A549 (cell line): ENCODE results near the gene CDK14. TPM values are rescaled to one million over a fixed set of nuclear protein-coding genes. Genes with fewer than 3 reads are reported as not detected.

ENCODE experiments used
- ATAC-seq, 2 experiments: fragments of 200-7000 bp in 1 of 2; fragments of >200 bp in 1 of 2; cut with Nextera tagmentation in 1 of 2; cut with Tn5 transposase in 1 of 2; 3 replicates each; pipeline versions ENCODE4 v1.8.0 to v1.9.1; 2018 to 2020; ENCODE audit warnings: mild to moderate bottlenecking in 1 of 2, moderate library complexity in 1 of 2
- CTCF ChIA-PET: fragments of 300-600 bp; sonication (Branson Sonifier 250); formaldehyde crosslinking; extraction: SDS; loops from one replicate; lab custom pipeline; 2021; ENCODE audit warnings: antibody characterized with exemption, inconsistent platforms; lab: Yijun Ruan, JAX
- POLR2A ChIA-PET: fragments of 350-600 bp; formaldehyde crosslinking; extraction: SDS; loops from one replicate; lab custom pipeline; 2021; ENCODE audit warnings: antibody characterized with exemption, inconsistent platforms; lab: Yijun Ruan, JAX
- DNase-seq, 2 experiments: peaks; one replicate each; pipeline versions ENCODE4 v3.0.0 to v3.0.0-alpha.2; 2011 to 2016; ENCODE audit warnings: low read depth in 1 of 2, low spot score in 1 of 2
- FAIRE-seq: peaks from 2 replicates; lab custom pipeline; 2011; peaks lifted over from hg19 to GRCh38; lab: Jason Lieb, UNC
- H3K27ac ChIP-seq, 2 experiments: fragments of >200 bp; sonication (Bioruptor Twin); formaldehyde crosslinking; 3 replicates each; pipeline ENCODE4 v1.5.1; 2016 to 2017
- H3K4me1 ChIP-seq: fragments of >200 bp; sonication (Bioruptor Twin); formaldehyde crosslinking; 3 replicates; pipeline ENCODE4 v1.6.1; 2016
- H3K4me2 ChIP-seq: fragments of >200 bp; sonication (Bioruptor Twin); formaldehyde crosslinking; 3 replicates; pipeline ENCODE4 v1.6.1; 2016
- H3K4me3 ChIP-seq: fragments of >200 bp; sonication (Bioruptor Twin); formaldehyde crosslinking; 3 replicates; pipeline ENCODE4 v1.5.1; 2016
- H3K9me3 ChIP-seq: fragments of >200 bp; sonication (Bioruptor Twin); formaldehyde crosslinking; 3 replicates; pipeline ENCODE4 v1.6.1; 2016
- BHLHE40 ChIP-seq: IDR thresholded peaks from 2 replicates; pipeline ENCODE4 v1.6.1; 2012; ENCODE audit warnings: low read depth, low read length, inconsistent platforms
- CHD4 ChIP-seq: fragments of 200-600 bp; sonication (generic); IDR thresholded peaks from 2 replicates; pipeline ENCODE4 v1.6.1; 2016; ENCODE audit warnings: antibody characterized with exemption, mild to moderate bottlenecking, borderline replicate concordance
- E2F6 ChIP-seq: IDR thresholded peaks from 2 replicates; pipeline ENCODE4 v1.6.1; 2012; ENCODE audit warnings: low read depth, borderline replicate concordance
- FOXS1 ChIP-seq: fragments of 250-450 bp; sonication (Bioruptor Pico); IDR thresholded peaks from 2 replicates; pipeline ENCODE4 v1.5.0; 2020; ENCODE audit warnings: mild to moderate bottlenecking, moderate library complexity
- GATA3 ChIP-seq: IDR thresholded peaks from 2 replicates; pipeline ENCODE4 v1.6.1; 2012; ENCODE audit warnings: borderline replicate concordance
- HDAC2 ChIP-seq: fragments of 200-600 bp; sonication (generic); IDR thresholded peaks from 2 replicates; pipeline ENCODE4 v1.6.1; 2016
- HES2 ChIP-seq: fragments of >200 bp; sonication (Bioruptor Twin); formaldehyde crosslinking; IDR thresholded peaks from 2 replicates; pipeline ENCODE4 v1.6.1; 2016
- HOXA7 ChIP-seq: fragments of 250-450 bp; sonication (Bioruptor Pico); IDR thresholded peaks from 2 replicates; pipeline ENCODE4 v1.5.0; 2020; ENCODE audit warnings: mild to moderate bottlenecking, moderate library complexity
- HOXB13 ChIP-seq: fragments of 250-450 bp; sonication (Bioruptor Pico); IDR thresholded peaks from 2 replicates; pipeline ENCODE4 v1.5.0; 2020; ENCODE audit warnings: low read depth, mild to moderate bottlenecking, moderate library complexity
- HOXB5 ChIP-seq: fragments of 250-450 bp; sonication (Bioruptor Pico); IDR thresholded peaks from 2 replicates; pipeline ENCODE4 v1.5.0; 2020; ENCODE audit warnings: mild to moderate bottlenecking, moderate library complexity
- KDM5A ChIP-seq: fragments of 200-600 bp; sonication (generic); IDR thresholded peaks from 2 replicates; pipeline ENCODE4 v1.6.1; 2016; ENCODE audit warnings: antibody characterized with exemption, mild to moderate bottlenecking
- MAZ ChIP-seq: fragments of 150-350 bp; IDR thresholded peaks from 2 replicates; pipeline ENCODE4 v1.6.1; 2014; ENCODE audit warnings: antibody characterized with exemption, low read depth, low read length, borderline replicate concordance
- NFE2L2 ChIP-seq: fragments of 150-350 bp; conservative IDR thresholded peaks from 2 replicates; pipeline ENCODE4 v1.6.1; 2014; ENCODE audit warnings: low read length
- NR3C1 ChIP-seq: fragments of >200 bp; sonication (Bioruptor Twin); formaldehyde crosslinking; IDR thresholded peaks from 3 replicates; pipeline ENCODE4 v1.6.1; 2017
- POLR2AphosphoS2 ChIP-seq: conservative IDR thresholded peaks from 2 replicates; pipeline ENCODE4 v1.6.1; 2012; ENCODE audit warnings: low read length, improper control_type of control experiment, inconsistent platforms
- RAD21 ChIP-seq, 2 experiments: fragments of >200 bp in 1 of 2; sonication (Bioruptor Twin) in 1 of 2; formaldehyde crosslinking in 1 of 2; IDR thresholded peaks in 1 of 2; conservative IDR thresholded peaks in 1 of 2; 2 replicates in 1 of 2; 3 replicates in 1 of 2; pipeline ENCODE4 v1.6.1; 2012 to 2018; ENCODE audit warnings: inconsistent platforms in 1 of 2
- RARB ChIP-seq: fragments of 250-450 bp; sonication (Bioruptor Pico); IDR thresholded peaks from 2 replicates; pipeline ENCODE4 v1.8.0; 2021; ENCODE audit warnings: mild to moderate bottlenecking, moderate library complexity
- RFX5 ChIP-seq: fragments of 450-650 bp; IDR thresholded peaks from 2 replicates; pipeline ENCODE4 v1.7.1; 2014; ENCODE audit warnings: antibody characterized with exemption, mild to moderate bottlenecking, moderate library complexity
- RNF2 ChIP-seq: fragments of 200-600 bp; sonication (generic); IDR thresholded peaks from 2 replicates; pipeline ENCODE4 v1.6.1; 2016; ENCODE audit warnings: low read depth, mild to moderate bottlenecking, antibody characterized with exemption, moderate library complexity, borderline replicate concordance
- SMC3 ChIP-seq: fragments of >200 bp; sonication (Bioruptor Twin); formaldehyde crosslinking; IDR thresholded peaks from 3 replicates; pipeline ENCODE4 v1.6.1; 2018; ENCODE audit warnings: inconsistent platforms
- TFCP2L1 ChIP-seq: fragments of 250-450 bp; sonication (Bioruptor Pico); IDR thresholded peaks from 2 replicates; pipeline ENCODE4 v1.5.0; 2021; ENCODE audit warnings: mild to moderate bottlenecking
- ZC3H11A ChIP-seq: fragments of 450-650 bp; IDR thresholded peaks from 2 replicates; pipeline ENCODE4 v1.6.1; 2014; ENCODE audit warnings: antibody characterized with exemption, mild to moderate bottlenecking
- ZNF302 ChIP-seq: fragments of 250-450 bp; sonication (Bioruptor Pico); IDR thresholded peaks from 2 replicates; pipeline ENCODE4 v1.9.0; 2021; ENCODE audit warnings: inconsistent platforms, mild to moderate bottlenecking, moderate library complexity
- WGBS: methylation state at CpG from one replicate; pipeline ENCODE4 v1.1.6; 2017; ENCODE audit errors: missing lambda C conversion rate; 5-methylcytosine and 5-hydroxymethylcytosine counted together
- polyA plus RNA-seq, 4 experiments: library from polyadenylated mRNA; depleted of rRNA in 3 of 4; stranded (reverse); fragments of >200 nt; fragmentation: RNase III in 1 of 4; extraction: RNeasy Plus Mini Kit Qiagen cat#74134 plus additional on column Dnase treatment in 1 of 4; gene quantifications; 2 replicates in 3 of 4; 3 replicates in 1 of 4; pipeline ENCODE4 v1.2.3, GENCODE V29; 2011 to 2017
- TF ChIP-seq, protein P1 (sequence below): fragments of 250-450 bp; sonication (Bioruptor Pico); IDR thresholded peaks from 2 replicates; pipeline ENCODE4 v1.5.0; 2021; ENCODE audit warnings: mild to moderate bottlenecking, moderate library complexity, borderline replicate concordance

The CDK14 gene
- polyA plus RNA-seq, 2 of the 4 experiments (the other 2 are of a cell fraction) = 0.21 to 0.23 TPM

DNA sequence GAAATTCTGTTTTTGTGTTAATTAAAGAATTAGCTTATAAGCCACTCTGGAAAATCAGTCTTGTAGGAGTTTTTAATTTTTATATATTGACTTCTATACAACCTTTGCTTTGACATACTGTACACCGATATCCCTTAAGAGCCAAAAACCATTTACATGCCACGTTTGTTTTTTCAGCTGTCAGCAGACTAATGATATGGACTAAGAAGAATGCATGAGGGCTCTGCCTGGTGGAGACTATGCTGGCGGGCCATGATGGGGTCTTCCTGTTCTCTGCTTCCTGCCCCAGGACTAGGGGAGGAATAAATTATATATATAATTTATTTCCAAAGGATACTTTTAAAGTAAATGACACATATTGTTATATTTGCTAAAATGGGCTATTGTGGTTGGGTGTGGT, 96.3 kb downstream of the CDK14 start:
- no peak for FAIRE-seq
- TF ChIP-seq CHD4 = no peak
- no peak for TF ChIP-seq HDAC2
- TF ChIP-seq FOXS1 (CRISPR knock-in tag) = no peak
- TF ChIP-seq RNF2 = no peak
- TF ChIP-seq TFCP2L1 (CRISPR knock-in tag) = no peak
- no peak for TF ChIP-seq GATA3
- Histone ChIP-seq H3K4me2 (no peak overlapping the region), H3K4me3 (no peak overlapping the region), H3K27ac (no peak overlapping the region), H3K4me1 (no peaks in the 10 kb centered on the region), H3K9me3 (no peaks in the 10 kb centered on the region)
- no peak for ATAC-seq
- CTCF ChIA-PET = no interaction called here
- WGBS = 9% methylated on average over 3 of the region's 3 CpGs
- POLR2A ChIA-PET = no interaction called here
- DNase-seq = no peak

DNA sequence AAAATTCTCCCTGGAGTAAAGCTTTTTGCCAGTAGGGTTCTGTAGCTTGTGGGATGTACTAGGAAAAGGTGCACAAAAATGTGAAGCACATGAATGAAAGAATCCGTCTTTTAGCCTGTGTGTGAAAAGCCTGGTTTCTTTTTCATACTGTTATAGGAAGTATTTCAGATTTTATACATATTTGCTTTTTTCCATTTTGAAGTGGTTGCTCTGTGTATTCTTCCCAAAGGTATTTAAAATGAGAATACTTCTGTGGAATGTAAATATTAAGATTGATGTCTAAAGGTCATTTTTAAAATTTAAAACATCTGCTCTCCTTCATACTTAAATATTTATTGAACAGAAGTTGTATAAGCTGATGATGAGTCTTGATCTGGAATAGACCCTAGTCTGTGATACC, 96.8 kb downstream of the CDK14 start:
- no peak overlapping the region for H3K4me3 ChIP-seq
- 2% methylated on average over 1 of the region's 1 CpG for WGBS
- H3K4me2 ChIP-seq = no peak overlapping the region
- DNase-seq (no peak), ATAC-seq (no peak), FAIRE-seq (no peak)
- CTCF ChIA-PET = no interaction called here
- POLR2A ChIA-PET = no interaction called here
- no peak overlapping the region for H3K27ac ChIP-seq
- TF ChIP-seq SMC3 (no peak), BHLHE40 (no peak), HOXB5 (no peak), HOXB13 (CRISPR knock-in tag) (no peak), NFE2L2 (no peak), MAZ (no peak), E2F6 (no peak), RFX5 (no peak), RARB (CRISPR knock-in tag) (no peak), HES2 (no peak), RNF2 (no peak), ZNF302 (CRISPR knock-in tag) (no peak), NR3C1 (no peak), KDM5A (no peak)
- TF ChIP-seq, protein P1, sequence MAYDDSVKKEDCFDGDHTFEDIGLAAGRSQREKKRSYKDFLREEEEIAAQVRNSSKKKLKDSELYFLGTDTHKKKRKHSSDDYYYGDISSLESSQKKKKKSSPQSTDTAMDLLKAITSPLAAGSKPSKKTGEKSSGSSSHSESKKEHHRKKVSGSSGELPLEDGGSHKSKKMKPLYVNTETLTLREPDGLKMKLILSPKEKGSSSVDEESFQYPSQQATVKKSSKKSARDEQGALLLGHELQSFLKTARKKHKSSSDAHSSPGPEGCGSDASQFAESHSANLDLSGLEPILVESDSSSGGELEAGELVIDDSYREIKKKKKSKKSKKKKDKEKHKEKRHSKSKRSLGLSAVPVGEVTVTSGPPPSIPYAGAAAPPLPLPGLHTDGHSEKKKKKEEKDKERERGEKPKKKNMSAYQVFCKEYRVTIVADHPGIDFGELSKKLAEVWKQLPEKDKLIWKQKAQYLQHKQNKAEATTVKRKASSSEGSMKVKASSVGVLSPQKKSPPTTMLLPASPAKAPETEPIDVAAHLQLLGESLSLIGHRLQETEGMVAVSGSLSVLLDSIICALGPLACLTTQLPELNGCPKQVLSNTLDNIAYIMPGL (CRISPR knock-in tag) = no peak
- no peaks in the 10 kb centered on the region for H3K9me3 ChIP-seq
- H3K4me1 ChIP-seq = no peaks in the 10 kb centered on the region

GRCh38 chr7:90693939-90694338, 97.8 kb downstream of the CDK14 start:
- Histone ChIP-seq H3K4me1 (no peaks in the 10 kb centered on the region), H3K27ac (no peak overlapping the region), H3K9me3 (no peaks in the 10 kb centered on the region)
- ChIA-PET POLR2A (no interaction called here), CTCF (no interaction called here)
- TF ChIP-seq HOXA7 (no peak), POLR2AphosphoS2 (no peak), ZC3H11A (no peak), HOXB13 (CRISPR knock-in tag) (no peak), RAD21 (conservative IDR thresholded peaks at IDR 0.05 in 1 of 2, IDR thresholded peaks at IDR 0.05 in 1 of 2) (no peak), RARB (CRISPR knock-in tag) (no peak)
- TF ChIP-seq, all 56 proteins: peak for 0
- Histone ChIP-seq H3K4me2 (no peak overlapping the region), H3K4me3 (no peak overlapping the region)
- FAIRE-seq = no peak
- ATAC-seq = no peak
- DNase-seq = no peak
